Calu3 (cell line): ENCODE measurements around the gene EDNRB. TPM values are rescaled to one million over a fixed set of nuclear protein-coding genes. Genes with fewer than 3 reads are reported as not detected.

Experiments used
- BruUV-seq: library from RNA; stranded (reverse); fragments of 400-500 nt; replicated peaks from 2 replicates; lab custom pipeline; 2021; lab: Mats Ljungman, UMichigan
- CTCF ChIA-PET: fragments of 300-600 bp; sonication (Branson Sonifier 250); formaldehyde crosslinking; loops from one replicate; lab custom pipeline; 2022; ENCODE audit warnings: antibody characterized with exemption; lab: Charles Lee
- DNase-seq: peaks from one replicate; pipeline ENCODE4 v3.0.0; 2022
- H3K27ac Mint-ChIP-seq: one replicate; pipeline ENCODE4 v1.8.0; 2022; ENCODE audit warnings: mixed read lengths; ENCODE audit not compliant: unreplicated experiment
- H3K27me3 Mint-ChIP-seq: one replicate; pipeline ENCODE4 v1.8.0; 2022; ENCODE audit warnings: mixed read lengths; ENCODE audit not compliant: unreplicated experiment
- H3K36me3 Mint-ChIP-seq: one replicate; pipeline ENCODE4 v1.8.0; 2022; ENCODE audit warnings: mild to moderate bottlenecking, moderate library complexity, mixed read lengths; ENCODE audit not compliant: insufficient read depth, unreplicated experiment
- H3K4me1 Mint-ChIP-seq: one replicate; pipeline ENCODE4 v1.8.0; 2022; ENCODE audit warnings: mild to moderate bottlenecking, low read depth, mixed read lengths; ENCODE audit not compliant: unreplicated experiment
- H3K4me3 Mint-ChIP-seq: one replicate; pipeline ENCODE4 v1.8.0; 2022; ENCODE audit warnings: mild to moderate bottlenecking, low read depth, moderate library complexity, mixed read lengths; ENCODE audit not compliant: unreplicated experiment
- H3K9me3 Mint-ChIP-seq: one replicate; pipeline ENCODE4 v1.8.0; 2022; ENCODE audit warnings: low read depth, mixed read lengths; ENCODE audit not compliant: unreplicated experiment
- CTCF ChIP-seq: fragments of 200-600 bp; IDR thresholded peaks from one replicate; pipeline ENCODE4 v1.8.0; 2022; ENCODE audit warnings: antibody characterized with exemption; ENCODE audit not compliant: unreplicated experiment
- intact Hi-C: fragments of 100-400 bp; cut with micrococcal nuclease; formaldehyde crosslinking; loops from one replicate; pipeline ENCODE4 v1.10.0; 2022; ENCODE audit not compliant: unreplicated experiment
- total RNA-seq: library from RNA; stranded (reverse); gene quantifications from 2 replicates; pipeline ENCODE4 v1.2.3, GENCODE V29; 2022

EDNRB gene
- total RNA-seq, 1 experiment from 2014 or later, result not detected

GRCh38 chr13:77872995-77873394, 45.6 kb downstream of the EDNRB start:
- intact Hi-C loops, result no loop called here
- DNase-seq, result no peak
- no TSS peak for BruUV-seq
- H3K9me3 Mint-ChIP-seq, result no peaks in the 10 kb centered on the region
- no peaks in the 10 kb centered on the region for H3K27me3 Mint-ChIP-seq
- no peak overlapping the region for H3K4me3 Mint-ChIP-seq
- CTCF ChIA-PET, result no interaction called here
- no peaks in the 10 kb centered on the region for H3K4me1 Mint-ChIP-seq
- no peaks in the 10 kb centered on the region for H3K36me3 Mint-ChIP-seq
- TF ChIP-seq CTCF, result no peak
- no peak overlapping the region for H3K27ac Mint-ChIP-seq

GRCh38 chr13:77871596-77871995, 47.0 kb downstream of the EDNRB start:
- H3K4me1 Mint-ChIP-seq, result no peaks in the 10 kb centered on the region
- no peak overlapping the region for H3K4me3 Mint-ChIP-seq
- intact Hi-C loops, result no loop called here
- H3K9me3 Mint-ChIP-seq, result no peaks in the 10 kb centered on the region
- H3K36me3 Mint-ChIP-seq, result no peaks in the 10 kb centered on the region
- H3K27ac Mint-ChIP-seq, result no peak overlapping the region
- CTCF ChIA-PET, result no interaction called here
- no peak for TF ChIP-seq CTCF
- BruUV-seq, result no TSS peak
- no peaks in the 10 kb centered on the region for H3K27me3 Mint-ChIP-seq
- no peak for DNase-seq

GRCh38 chr13:77868717-77869116, 49.9 kb downstream of the EDNRB start:
- no peaks in the 10 kb centered on the region for H3K9me3 Mint-ChIP-seq
- H3K27me3 Mint-ChIP-seq, result no peaks in the 10 kb centered on the region
- no peak for TF ChIP-seq CTCF
- intact Hi-C loops, result no loop called here
- H3K4me1 Mint-ChIP-seq, result no peaks in the 10 kb centered on the region
- no peak overlapping the region for H3K4me3 Mint-ChIP-seq
- no TSS peak for BruUV-seq
- CTCF ChIA-PET, result no interaction called here
- no peaks in the 10 kb centered on the region for H3K36me3 Mint-ChIP-seq
- H3K27ac Mint-ChIP-seq, result no peak overlapping the region
- DNase-seq, result no peak

- no TSS peak for BruUV-seq
- no peaks in the 10 kb centered on the region for H3K9me3 Mint-ChIP-seq
- H3K4me1 Mint-ChIP-seq, result no peaks in the 10 kb centered on the region
- H3K36me3 Mint-ChIP-seq, result no peaks in the 10 kb centered on the region
- no peak for DNase-seq
- no peaks in the 10 kb centered on the region for H3K27me3 Mint-ChIP-seq
- intact Hi-C loops, result no loop called here
- no peak overlapping the region for H3K4me3 Mint-ChIP-seq
- no peak overlapping the region for H3K27ac Mint-ChIP-seq
- CTCF ChIA-PET, result no interaction called here
- TF ChIP-seq CTCF, result no peak
Observed at GRCh38 chr13:77866971-77867370, 51.7 kb downstream of the EDNRB start.

- H3K4me3 Mint-ChIP-seq, result no peak overlapping the region
- no TSS peak for BruUV-seq
- TF ChIP-seq CTCF, result no peak
- no peaks in the 10 kb centered on the region for H3K4me1 Mint-ChIP-seq
- H3K27ac Mint-ChIP-seq, result no peak overlapping the region
- no peaks in the 10 kb centered on the region for H3K36me3 Mint-ChIP-seq
- DNase-seq, result no peak
- intact Hi-C loops, result no loop called here
- CTCF ChIA-PET, result interaction anchor here (0.5 kb wide), 1 partner anchor 25 kb away, joined by 3 read pairs; no protein-coding TSS in a partner anchor
- H3K27me3 Mint-ChIP-seq, result no peaks in the 10 kb centered on the region
- H3K9me3 Mint-ChIP-seq, result no peaks in the 10 kb centered on the region
Observed at GRCh38 chr13:77865622-77866021, 53.0 kb downstream of the EDNRB start.
